Lung (tissue), 12 donors: ENCODE measurements around the gene C15orf40. TPM values are rescaled to one million over a fixed set of nuclear protein-coding genes. Genes with fewer than 3 reads are reported as not detected.
"Not testable (repeated sequence)": the region's sequence is repeated elsewhere in the genome, so short reads cannot be mapped to it uniquely, and the experiment has no call there.

Experiments
- ATAC-seq: fragments of 200-7000 bp; cut with Tn5 transposase; one replicate; pipeline ENCODE4 v1.9.1; 2020; ENCODE audit warnings: moderate number of reproducible peaks; ENCODE audit not compliant: insufficient read depth, low FRiP score
- DNase-seq, 3 donors: peaks; one replicate each; pipeline ENCODE4 v3.0.0-alpha.2; 2013 to 2017
- H3K27ac ChIP-seq, 2 donors: one replicate each; pipeline ENCODE4 v1.5.1; 2013; ENCODE audit warnings: mild to moderate bottlenecking in 2 of 2, moderate library complexity in 2 of 2, control low read depth in 1 of 2, inconsistent platforms in 1 of 2, low read depth in 1 of 2, low read length in 1 of 2
- H3K27me3 ChIP-seq, 3 donors: one replicate each; pipeline ENCODE4 v1.5.1; 2013; ENCODE audit warnings: low read length in 2 of 3; ENCODE audit not compliant: control insufficient read depth in 3 of 3, insufficient read depth in 3 of 3
- H3K36me3 ChIP-seq, 4 donors: one replicate each; pipeline ENCODE4 v1.5.1; 2013; ENCODE audit warnings: low read length in 4 of 4, mild to moderate bottlenecking in 1 of 4, moderate library complexity in 1 of 4; ENCODE audit not compliant: control insufficient read depth in 4 of 4, insufficient read depth in 4 of 4
- H3K4me1 ChIP-seq, 5 donors: one replicate each; pipeline ENCODE4 v1.5.1; 2013; ENCODE audit warnings: low read length in 5 of 5, mild to moderate bottlenecking in 2 of 5, moderate library complexity in 1 of 5; ENCODE audit not compliant: control insufficient read depth in 5 of 5, insufficient read depth in 5 of 5
- H3K4me3 ChIP-seq: one replicate; pipeline ENCODE4 v1.5.1; 2013; ENCODE audit warnings: mild to moderate bottlenecking, control low read depth, moderate library complexity
- H3K9ac ChIP-seq, 2 donors: one replicate each; pipeline ENCODE4 v1.5.1; 2013; ENCODE audit warnings: low read length in 2 of 2, control low read depth in 1 of 2; ENCODE audit not compliant: insufficient read depth in 1 of 2
- H3K9me3 ChIP-seq, 4 donors: one replicate each; pipeline ENCODE4 v1.5.1; 2013; ENCODE audit warnings: low read length in 3 of 4, mild to moderate bottlenecking in 1 of 4, moderate library complexity in 1 of 4; ENCODE audit not compliant: control insufficient read depth in 4 of 4, insufficient read depth in 3 of 4
- WGBS, 2 donors: extraction: QIAGEN DNeasy Blood & Tissue Kit; methylation state at CpG; one replicate each; pipeline ENCODE4 v1.1.7; 2013; 5-methylcytosine and 5-hydroxymethylcytosine counted together
- polyA plus RNA-seq, 2 donors: library from polyadenylated mRNA; stranded (reverse); fragments of 200-250 nt; gene quantifications; one replicate each; pipeline ENCODE4 v1.2.1, GENCODE V29; 2013
- total RNA-seq, 2 donors: library from RNA; depleted of rRNA in 1 of 2; stranded (reverse); fragments of >200 nt in 1 of 2; gene quantifications; one replicate each; pipeline ENCODE4 v1.2.1, GENCODE V29; 2014 to 2021
- TF ChIP-seq, protein P1 (sequence below): IDR thresholded peaks from 2 replicates; pipeline ENCODE4 v1.5.1; 2012; ENCODE audit warnings: mild to moderate bottlenecking; ENCODE audit errors: control extremely low read depth, extremely low read depth
- donor health status: control.
- donor health status: control.
- donor health status: Bipolar disorder and iron deficiency.
- donor health status: healthy.
- donor health status: DM: yes; HTN: yes; CAD: no.

C15orf40 gene
- total and polyA plus RNA-seq, 4 donors, result 16.7 to 26.1 (median 21.7) TPM

GRCh38 chr15:83012076-83012426 is 612 bp upstream of the C15orf40 start:
- H3K9ac ChIP-seq, result peak overlapping the region in 1 of 2 donors; percentile 61
- 39 to 55% methylated on average over 9 of the region's 9 CpGs for WGBS, 2 donors
- ATAC-seq (no peak), DNase-seq (no peak)
- peaks cover 5 to 16% (median 10%) of the 10 kb centered on the region in 4 donors for H3K36me3 ChIP-seq
- no peaks in the 10 kb centered on the region for H3K27me3 ChIP-seq
- TF ChIP-seq, protein P1, sequence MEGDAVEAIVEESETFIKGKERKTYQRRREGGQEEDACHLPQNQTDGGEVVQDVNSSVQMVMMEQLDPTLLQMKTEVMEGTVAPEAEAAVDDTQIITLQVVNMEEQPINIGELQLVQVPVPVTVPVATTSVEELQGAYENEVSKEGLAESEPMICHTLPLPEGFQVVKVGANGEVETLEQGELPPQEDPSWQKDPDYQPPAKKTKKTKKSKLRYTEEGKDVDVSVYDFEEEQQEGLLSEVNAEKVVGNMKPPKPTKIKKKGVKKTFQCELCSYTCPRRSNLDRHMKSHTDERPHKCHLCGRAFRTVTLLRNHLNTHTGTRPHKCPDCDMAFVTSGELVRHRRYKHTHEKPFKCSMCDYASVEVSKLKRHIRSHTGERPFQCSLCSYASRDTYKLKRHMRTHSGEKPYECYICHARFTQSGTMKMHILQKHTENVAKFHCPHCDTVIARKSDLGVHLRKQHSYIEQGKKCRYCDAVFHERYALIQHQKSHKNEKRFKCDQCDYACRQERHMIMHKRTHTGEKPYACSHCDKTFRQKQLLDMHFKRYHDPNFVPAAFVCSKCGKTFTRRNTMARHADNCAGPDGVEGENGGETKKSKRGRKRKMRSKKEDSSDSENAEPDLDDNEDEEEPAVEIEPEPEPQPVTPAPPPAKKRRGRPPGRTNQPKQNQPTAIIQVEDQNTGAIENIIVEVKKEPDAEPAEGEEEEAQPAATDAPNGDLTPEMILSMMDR, result no peak
- H3K27ac ChIP-seq, result peak overlapping the region in 1 of 2 donors; percentile 83
- H3K4me3 ChIP-seq, result no peak overlapping the region
- peaks cover 0 to 26% (median 8%) of the 10 kb centered on the region in 5 donors for H3K4me1 ChIP-seq
- H3K9me3 ChIP-seq, result no peaks in the 10 kb centered on the region

GRCh38 chr15:83010709-83011270 is 649 bp downstream of the C15orf40 start:
- TF ChIP-seq, protein P1, result peak; percentile 63
- H3K36me3 ChIP-seq, result peaks cover 5 to 13% (median 9%) of the 10 kb centered on the region in 4 donors
- no peaks in the 10 kb centered on the region for H3K27me3 ChIP-seq
- 9% methylated on average over 15 of the region's 15 CpGs for WGBS, 2 donors
- peaks cover 0 to 26% (median 8%) of the 10 kb centered on the region in 5 donors for H3K4me1 ChIP-seq
- peak; percentile 75 to 81 (median 77) for DNase-seq
- no peaks in the 10 kb centered on the region for H3K9me3 ChIP-seq
- H3K4me3 ChIP-seq, result peak overlapping the region; percentile 100
- ATAC-seq, result peak; percentile 83
- H3K9ac ChIP-seq, result peak overlapping the region in 1 of 2 donors; percentile 42
- peak overlapping the region; percentile 55 to 67 for H3K27ac ChIP-seq

DNA sequence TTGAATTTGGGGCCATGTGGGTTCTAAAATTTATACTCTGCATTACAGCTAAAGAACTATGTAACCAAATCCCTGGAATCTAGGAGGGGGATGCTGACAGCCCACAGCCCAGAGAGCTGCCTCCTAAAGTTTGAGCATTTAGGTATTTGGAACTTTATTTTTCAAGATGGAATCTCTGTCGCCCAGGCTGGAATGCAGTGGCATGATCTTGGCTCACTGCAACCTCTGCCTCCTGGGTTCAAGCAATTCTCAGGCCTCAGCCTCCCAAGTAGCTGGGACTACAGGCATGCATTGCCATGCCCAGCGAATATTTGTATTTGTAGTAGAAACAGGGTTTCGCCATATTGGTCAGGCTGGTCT is 10.8 kb downstream of the C15orf40 start:
- H3K27me3 ChIP-seq, DNase-seq, H3K36me3 ChIP-seq, H3K9me3 ChIP-seq, ATAC-seq, H3K9ac ChIP-seq, H3K4me3 ChIP-seq, H3K27ac ChIP-seq, H3K4me1 ChIP-seq: not testable (repeated sequence)
- WGBS, 2 donors, result 97% methylated on average over 3 of the region's 3 CpGs

DNA sequence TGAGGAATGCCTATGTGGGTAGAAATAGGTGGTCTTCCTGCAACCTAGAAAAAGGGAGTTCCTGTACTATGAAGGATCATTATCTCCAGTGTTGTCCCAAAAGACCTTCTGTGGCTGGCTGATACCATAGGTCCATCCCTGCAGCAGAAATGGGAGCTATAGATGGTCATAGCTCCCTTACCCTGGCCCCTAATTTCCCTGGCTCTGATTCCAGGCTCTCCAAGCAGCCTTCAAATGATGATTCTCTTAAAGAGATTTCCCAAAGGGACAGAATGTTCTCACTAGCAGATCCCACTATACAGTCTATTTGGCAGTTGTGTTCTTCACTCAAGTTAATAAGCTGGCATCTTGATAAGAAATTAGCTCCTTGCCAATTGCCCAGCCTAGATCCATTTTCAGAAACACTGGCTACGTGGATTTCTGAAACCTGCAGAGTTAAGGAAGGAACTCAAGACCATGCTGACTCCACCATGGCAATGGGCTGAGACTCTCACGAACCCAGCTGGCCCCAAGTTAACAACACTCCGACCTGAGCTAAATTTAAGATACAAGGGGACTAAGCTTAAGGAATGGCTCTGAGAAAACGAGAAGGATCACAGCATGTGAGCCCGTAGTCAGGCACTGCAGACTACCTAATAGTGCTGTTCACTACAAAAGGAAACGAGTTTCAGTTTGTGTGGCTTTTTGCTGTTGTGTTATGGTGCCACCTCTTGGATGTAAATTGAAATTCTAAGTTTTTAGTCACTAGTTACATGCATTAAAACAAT is 11.4 kb downstream of the C15orf40 start:
- no peaks in the 10 kb centered on the region for H3K27me3 ChIP-seq
- TF ChIP-seq, protein P1, result peak; percentile 28
- no peak overlapping the region for H3K4me3 ChIP-seq
- peak in 2 of 3 donors; percentile 72 to 79 for DNase-seq
- peaks cover 0 to 9% (median 0%) of the 10 kb centered on the region in 5 donors for H3K4me1 ChIP-seq
- 11 to 24% methylated on average over 6 of the region's 6 CpGs for WGBS, 2 donors
- ATAC-seq, result peak; percentile 77
- H3K9me3 ChIP-seq, result no peaks in the 10 kb centered on the region
- H3K27ac ChIP-seq, result peak overlapping the region in 1 of 2 donors; percentile 73
- peak overlapping the region; percentile 18 to 77 for H3K9ac ChIP-seq
- peaks cover 0 to 5% (median 2%) of the 10 kb centered on the region in 4 donors for H3K36me3 ChIP-seq
